GM12875 (cell line): ENCODE data around the gene RAB30.
"Not testable (repeated sequence)": the region's sequence is repeated elsewhere in the genome, so short reads cannot be mapped to it uniquely, and the experiment has no call there.

Source experiments
- H3K4me3 ChIP-seq: one replicate; pipeline ENCODE4 v1.5.1; 2011; ENCODE audit warnings: low read depth, low read length, control low read depth
- TF ChIP-seq, protein P1 (sequence below): IDR thresholded peaks from 2 replicates; pipeline ENCODE4 v1.5.1; 2011; ENCODE audit warnings: low read depth, mild to moderate bottlenecking, control low read depth, inconsistent platforms, low read length, moderate library complexity, borderline replicate concordance; ENCODE audit not compliant: insufficient read depth

Gene RAB30

DNA sequence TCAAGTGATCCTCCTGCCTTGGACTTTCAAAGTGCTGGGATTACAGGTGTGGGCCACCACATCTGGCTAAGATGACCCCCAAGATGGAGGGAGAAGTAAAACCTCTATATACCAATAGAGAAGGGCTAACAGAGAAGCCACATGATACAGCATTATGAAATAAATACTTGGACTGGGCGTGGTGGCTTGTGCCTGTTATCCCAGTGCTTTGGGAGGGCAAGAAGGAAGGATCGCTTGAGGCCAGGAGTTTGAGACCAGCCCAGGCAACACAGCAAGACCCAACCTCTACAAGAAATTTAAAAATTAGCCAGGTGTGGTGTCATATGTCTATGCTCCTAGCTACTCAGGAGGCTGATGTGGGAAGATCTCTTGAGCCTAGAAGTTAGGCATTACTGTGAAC is 61.7 kb downstream of the RAB30 start:
- H3K4me3 ChIP-seq = no peak overlapping the region
- TF ChIP-seq, protein P1, sequence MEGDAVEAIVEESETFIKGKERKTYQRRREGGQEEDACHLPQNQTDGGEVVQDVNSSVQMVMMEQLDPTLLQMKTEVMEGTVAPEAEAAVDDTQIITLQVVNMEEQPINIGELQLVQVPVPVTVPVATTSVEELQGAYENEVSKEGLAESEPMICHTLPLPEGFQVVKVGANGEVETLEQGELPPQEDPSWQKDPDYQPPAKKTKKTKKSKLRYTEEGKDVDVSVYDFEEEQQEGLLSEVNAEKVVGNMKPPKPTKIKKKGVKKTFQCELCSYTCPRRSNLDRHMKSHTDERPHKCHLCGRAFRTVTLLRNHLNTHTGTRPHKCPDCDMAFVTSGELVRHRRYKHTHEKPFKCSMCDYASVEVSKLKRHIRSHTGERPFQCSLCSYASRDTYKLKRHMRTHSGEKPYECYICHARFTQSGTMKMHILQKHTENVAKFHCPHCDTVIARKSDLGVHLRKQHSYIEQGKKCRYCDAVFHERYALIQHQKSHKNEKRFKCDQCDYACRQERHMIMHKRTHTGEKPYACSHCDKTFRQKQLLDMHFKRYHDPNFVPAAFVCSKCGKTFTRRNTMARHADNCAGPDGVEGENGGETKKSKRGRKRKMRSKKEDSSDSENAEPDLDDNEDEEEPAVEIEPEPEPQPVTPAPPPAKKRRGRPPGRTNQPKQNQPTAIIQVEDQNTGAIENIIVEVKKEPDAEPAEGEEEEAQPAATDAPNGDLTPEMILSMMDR = no peak

DNA sequence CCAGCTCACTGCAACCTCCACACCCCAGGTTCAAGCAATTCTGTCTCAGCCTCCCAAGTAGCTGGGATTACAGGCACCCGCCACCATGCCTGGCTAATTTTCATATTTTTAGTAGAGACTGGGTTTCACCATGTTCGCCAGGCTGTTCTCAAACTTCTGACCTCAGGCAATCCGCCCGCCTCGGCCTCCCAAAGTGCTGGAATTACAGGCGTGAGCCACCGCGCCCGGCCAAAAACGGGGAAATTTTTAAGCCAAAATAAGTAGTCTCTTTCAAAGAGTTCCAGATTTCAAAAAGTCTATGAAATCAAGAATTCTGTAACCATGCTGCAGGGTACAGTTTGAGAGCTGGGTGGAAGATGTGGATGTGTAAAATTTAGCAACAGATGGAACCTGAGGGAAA is 62.6 kb downstream of the RAB30 start:
- H3K4me3 ChIP-seq = not testable (repeated sequence)

DNA sequence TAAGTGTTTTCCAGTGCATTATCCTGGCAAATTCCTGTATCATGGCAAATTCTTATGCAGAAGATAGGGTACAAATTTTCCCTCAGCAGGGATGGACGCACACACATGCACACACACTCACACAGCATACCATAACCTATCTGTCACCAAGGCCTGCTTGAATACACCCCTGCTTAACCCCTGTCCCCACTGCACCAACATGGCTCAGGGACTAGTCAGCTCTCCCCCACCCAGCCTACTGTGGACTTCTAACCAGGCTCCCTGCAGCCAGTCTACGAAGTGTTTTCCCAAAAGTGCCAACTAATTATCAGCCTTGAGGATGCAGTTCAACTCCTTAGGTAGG is 63.1 kb downstream of the RAB30 start:
- H3K4me3 ChIP-seq = no peak overlapping the region
- TF ChIP-seq, protein P1 = no peak

DNA sequence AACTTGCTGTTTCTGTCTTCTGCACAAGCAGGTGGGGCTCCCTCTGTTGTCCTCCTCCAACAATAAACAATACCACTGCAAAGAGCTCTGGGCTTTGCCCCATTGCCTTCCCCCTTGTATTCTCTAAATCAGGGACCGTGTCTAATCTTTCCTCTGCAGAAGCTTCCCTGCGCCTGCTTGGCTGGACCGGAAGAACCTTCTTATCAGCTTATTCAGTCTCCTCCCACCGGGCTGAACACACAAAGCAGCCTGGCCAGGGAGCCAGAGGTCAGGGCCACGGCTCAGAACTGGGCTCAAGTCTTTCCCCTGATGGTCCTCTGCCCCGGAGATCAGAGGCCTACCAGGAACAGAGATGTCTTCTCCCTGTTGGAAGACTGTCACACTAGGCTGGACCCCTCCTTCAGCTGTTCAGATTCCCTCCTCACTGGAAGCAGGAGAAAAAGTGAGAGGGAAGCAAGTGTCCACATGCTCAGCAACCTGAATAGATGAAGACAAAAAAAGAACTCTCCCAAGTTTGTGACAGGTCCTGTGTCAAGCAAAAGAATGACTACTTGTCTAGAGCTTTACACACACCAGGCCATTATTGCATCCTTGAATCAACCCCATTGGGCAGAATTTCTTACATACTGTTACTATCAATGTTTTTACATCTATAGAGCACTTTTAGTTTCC is 63.7 kb downstream of the RAB30 start:
- H3K4me3 ChIP-seq = no peak overlapping the region

DNA sequence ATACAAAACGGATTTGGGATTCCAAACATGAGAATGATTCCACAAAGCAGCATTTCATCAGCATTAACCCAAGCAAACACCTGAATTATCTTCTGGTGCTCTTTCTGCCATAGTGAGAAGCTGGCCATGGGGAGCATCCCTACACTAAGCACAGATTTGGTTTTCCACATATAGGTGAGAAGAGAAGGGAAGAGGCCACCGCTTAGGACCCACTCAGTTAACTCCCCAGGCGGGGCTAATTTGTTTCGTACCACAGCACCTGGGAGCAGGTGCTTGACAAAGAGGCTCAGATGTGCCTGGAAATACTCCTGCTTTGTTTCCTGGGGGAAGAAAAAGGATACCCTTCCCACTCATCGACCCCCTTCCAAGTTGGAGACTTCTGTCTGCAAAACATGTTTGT is 64.2 kb downstream of the RAB30 start:
- TF ChIP-seq, protein P1 = no peak
- no peak overlapping the region for H3K4me3 ChIP-seq

More for the DNA sequence above, 63.7 kb downstream of the RAB30 start:
- TF ChIP-seq, protein P1 = no peak

DNA sequence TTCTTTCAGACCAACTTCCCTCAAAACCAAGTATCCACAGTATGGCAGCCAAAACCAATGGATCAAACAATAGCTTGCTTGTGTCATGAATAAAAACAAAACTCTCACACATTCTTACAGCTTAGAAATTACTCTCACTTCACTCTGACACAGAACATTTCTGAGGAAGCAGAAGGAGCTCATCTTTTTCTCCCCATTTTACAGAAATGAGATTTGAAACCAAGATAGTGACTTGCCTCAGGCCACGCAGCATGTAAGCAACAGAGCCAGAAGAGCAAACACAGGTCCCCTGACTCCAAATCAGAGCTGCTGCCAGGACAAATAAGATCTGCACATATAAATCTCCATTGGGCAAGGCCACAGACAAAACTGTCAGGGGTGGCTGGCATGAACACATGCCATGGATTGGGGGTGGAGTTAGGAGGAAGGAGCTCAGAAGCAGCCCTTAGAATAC is 64.8 kb downstream of the RAB30 start:
- TF ChIP-seq, protein P1 = no peak
- H3K4me3 ChIP-seq = no peak overlapping the region

DNA sequence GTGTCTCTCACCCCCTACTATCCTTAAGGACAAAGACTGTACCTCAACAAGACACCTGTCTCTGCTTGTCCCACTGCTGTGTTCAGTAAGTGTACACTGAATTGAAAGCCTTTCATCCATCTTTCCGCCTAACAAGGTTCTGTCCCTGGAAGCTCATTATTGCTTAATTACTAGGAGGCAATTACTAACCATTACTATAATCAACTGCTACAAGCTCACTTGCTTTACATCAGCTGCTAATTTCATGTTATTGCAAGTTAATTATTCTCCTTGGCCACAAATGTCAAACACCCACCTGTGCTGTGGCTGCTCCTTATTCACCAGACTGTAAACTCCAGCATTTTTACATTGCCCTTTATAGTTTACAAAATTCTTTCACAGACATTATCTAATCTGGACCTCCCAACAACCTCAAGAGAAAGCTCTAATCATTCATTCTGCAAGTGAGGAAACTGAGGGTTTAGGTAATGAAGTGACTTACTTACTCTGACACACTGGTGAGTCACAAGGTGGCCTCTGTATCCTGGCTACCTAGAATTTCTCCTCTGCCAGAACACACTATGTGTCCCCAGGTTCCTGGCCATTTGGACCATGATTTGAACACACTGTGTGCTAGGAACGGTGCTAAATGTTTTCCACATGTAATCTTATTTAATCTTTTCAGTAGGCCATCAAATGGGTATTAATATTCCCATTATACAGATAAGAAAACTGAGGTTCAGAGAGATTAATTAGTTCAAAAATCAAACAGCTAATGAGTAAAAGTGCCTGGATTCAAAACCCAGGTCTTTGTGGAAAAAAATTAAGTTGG is 66.7 kb downstream of the RAB30 start:
- TF ChIP-seq, protein P1 = no peak
- no peak overlapping the region for H3K4me3 ChIP-seq
